Non-pigmented ciliary epithelial cell (primary cell): ENCODE measurements around the gene DUSP7.
A peak's percentile ranks its signal among the peaks of the same experiment; 100 is the strongest.
"Not testable (repeated sequence)": the region's sequence is repeated elsewhere in the genome, so short reads cannot be mapped to it uniquely, and the experiment has no call there.

Experiments
- DNase-seq: peaks from one replicate; pipeline ENCODE4 v3.0.0-alpha.2; 2010; ENCODE audit warnings: low read depth

Gene DUSP7

GRCh38 chr3:52046186-52046901, 10.0 kb downstream of the DUSP7 start:
- DNase-seq: peak; percentile 94

- DNase-seq: no peak
Observed at GRCh38 chr3:52044869-52045619, 11.3 kb downstream of the DUSP7 start.

GRCh38 chr3:52043750-52044149, 12.6 kb downstream of the DUSP7 start:
- no peak for DNase-seq

- DNase-seq: not testable (repeated sequence)
Observed at GRCh38 chr3:52043039-52043438, 13.3 kb downstream of the DUSP7 start.

- DNase-seq: no peak
Observed at GRCh38 chr3:52041118-52041731, 15.1 kb downstream of the DUSP7 start.

DNA sequence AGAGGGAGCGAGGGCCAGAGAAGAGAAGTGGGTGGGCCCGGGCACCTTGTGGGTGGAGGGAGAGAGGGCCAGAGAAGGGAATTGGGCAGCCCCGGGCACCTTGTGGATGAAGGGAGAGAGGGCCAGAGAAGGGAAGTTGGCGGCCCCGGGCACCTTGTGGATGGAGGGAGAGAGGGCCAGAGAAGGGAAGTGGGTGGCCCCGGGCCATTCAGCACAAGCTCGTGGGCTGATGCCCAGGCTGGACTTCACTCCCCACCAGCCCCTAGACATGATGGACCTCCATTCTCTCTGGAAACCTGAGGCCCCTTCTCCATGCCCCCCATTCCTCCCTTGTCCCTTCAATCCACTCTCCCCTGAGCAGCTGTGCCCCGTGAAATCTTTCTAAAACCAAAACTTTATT, 15.8 kb downstream of the DUSP7 start:
- no peak for DNase-seq

- no peak for DNase-seq
Observed at GRCh38 chr3:52039846-52040245, 16.5 kb downstream of the DUSP7 start.

GRCh38 chr3:52039426-52039825, 16.9 kb downstream of the DUSP7 start:
- no peak for DNase-seq

GRCh38 chr3:52038227-52038626, 18.1 kb downstream of the DUSP7 start:
- DNase-seq: no peak

GRCh38 chr3:52037291-52037690, 19.1 kb downstream of the DUSP7 start:
- DNase-seq: no peak

GRCh38 chr3:52036829-52037228, 19.5 kb downstream of the DUSP7 start:
- DNase-seq: no peak

- no peak for DNase-seq
Observed at GRCh38 chr3:52036222-52036694, 20.1 kb downstream of the DUSP7 start.

DNA sequence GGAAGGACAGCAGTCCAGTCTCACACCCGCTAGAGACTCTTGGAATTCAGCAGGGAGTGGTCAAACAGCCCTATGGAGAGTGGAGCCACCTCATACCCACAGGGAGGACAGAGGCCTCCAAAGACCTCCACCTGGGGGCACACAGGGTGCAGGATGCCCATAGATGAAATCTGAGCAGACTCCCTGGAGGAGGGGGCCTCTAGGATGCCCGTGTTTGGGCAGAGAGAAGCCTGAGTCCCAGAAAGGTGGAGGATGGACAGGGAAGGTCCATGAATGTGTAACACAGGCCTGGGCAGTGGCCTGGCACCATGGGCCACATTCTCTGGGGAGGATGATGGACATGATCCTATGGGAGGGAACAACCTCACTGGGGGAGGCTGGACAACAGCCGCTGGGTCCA, 21.7 kb downstream of the DUSP7 start:
- DNase-seq: no peak

DNA sequence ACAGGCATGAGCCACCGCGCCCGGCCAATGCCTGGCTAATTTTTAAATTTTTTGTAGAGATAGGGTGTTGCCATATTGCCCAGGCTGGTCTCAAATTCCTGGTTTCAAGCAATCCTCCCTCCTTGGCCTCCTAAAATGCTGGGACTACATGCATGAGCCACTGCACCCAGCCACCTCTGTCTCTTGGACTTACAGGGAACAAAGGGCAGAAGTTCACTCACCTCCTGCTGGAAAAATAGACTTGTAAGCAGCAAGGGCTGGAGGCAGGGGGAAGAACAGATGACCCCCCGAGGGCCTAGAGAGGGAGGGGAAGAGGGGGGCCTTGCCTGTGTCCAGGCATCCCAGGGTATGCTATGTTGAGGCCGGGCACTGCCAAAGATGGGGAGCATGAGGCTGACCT, 22.2 kb downstream of the DUSP7 start:
- DNase-seq: no peak

- DNase-seq: not testable (repeated sequence)
Observed at GRCh38 chr3:52033748-52034147, 22.6 kb downstream of the DUSP7 start.

- no peak for DNase-seq
Observed at GRCh38 chr3:52032702-52033408, 23.5 kb downstream of the DUSP7 start.

- no peak for DNase-seq
Observed at GRCh38 chr3:52031896-52032295, 24.5 kb downstream of the DUSP7 start.

GRCh38 chr3:52030714-52031310, 25.6 kb downstream of the DUSP7 start:
- DNase-seq: no peak

- DNase-seq: no peak
Observed at GRCh38 chr3:52029535-52029934, 26.8 kb downstream of the DUSP7 start.

DNA sequence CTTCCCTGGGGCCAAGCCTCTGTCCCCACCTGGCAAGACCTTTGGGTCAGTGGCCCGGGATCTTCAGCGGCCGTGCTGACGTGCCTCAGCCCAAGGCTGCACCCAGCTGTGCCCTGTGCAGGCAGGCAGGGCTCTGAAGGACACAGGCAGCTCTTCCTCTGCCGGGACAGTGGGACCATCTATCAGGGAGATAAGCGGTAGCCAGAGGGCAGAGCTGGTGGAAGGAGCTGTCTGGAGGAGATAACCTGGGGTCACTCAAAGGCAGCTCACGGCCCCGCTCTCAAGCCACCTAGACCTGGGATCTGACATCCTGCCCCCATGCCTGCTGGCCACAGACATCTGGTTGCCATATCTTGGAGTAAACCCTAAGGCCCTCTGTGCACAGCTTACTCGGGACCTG, 27.3 kb downstream of the DUSP7 start:
- DNase-seq: no peak

DNA sequence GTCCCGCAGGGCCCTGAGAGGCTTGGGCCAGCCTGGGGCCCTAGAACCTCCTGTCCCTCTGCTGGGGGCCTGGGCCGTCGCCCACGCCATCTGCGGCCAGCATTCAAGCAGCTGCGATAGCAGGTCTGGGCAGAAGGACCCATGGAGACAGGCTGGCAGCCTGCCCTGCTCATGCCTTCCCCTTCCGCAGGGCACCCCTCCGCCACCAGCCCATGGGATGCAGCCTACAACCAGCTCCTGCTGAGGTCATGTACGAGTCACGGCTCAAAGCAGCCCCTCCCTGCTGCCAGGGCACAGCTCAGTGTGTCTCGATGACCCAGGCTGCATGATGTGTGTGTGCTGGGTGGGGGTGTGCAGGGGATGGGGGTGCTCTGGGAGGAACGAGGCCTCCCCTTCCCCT, 27.8 kb downstream of the DUSP7 start:
- DNase-seq: no peak

- DNase-seq: no peak
Observed at GRCh38 chr3:52026041-52026440, 30.3 kb downstream of the DUSP7 start.
